GM11168 (cell line): ENCODE data around the gene TPD52L1.
"Not testable (repeated sequence)": the region's sequence is repeated elsewhere in the genome, so short reads cannot be mapped to it uniquely, and the experiment has no call there.

ENCODE experiments used
- in situ Hi-C: fragments of 300-500 bp; cut with MboI; formaldehyde crosslinking; loops from one replicate; pipeline ENCODE4 v1.12.0; 2022; ENCODE audit warnings: low sequenced_read_pairs; ENCODE audit not compliant: unreplicated experiment

The TPD52L1 gene

DNA sequence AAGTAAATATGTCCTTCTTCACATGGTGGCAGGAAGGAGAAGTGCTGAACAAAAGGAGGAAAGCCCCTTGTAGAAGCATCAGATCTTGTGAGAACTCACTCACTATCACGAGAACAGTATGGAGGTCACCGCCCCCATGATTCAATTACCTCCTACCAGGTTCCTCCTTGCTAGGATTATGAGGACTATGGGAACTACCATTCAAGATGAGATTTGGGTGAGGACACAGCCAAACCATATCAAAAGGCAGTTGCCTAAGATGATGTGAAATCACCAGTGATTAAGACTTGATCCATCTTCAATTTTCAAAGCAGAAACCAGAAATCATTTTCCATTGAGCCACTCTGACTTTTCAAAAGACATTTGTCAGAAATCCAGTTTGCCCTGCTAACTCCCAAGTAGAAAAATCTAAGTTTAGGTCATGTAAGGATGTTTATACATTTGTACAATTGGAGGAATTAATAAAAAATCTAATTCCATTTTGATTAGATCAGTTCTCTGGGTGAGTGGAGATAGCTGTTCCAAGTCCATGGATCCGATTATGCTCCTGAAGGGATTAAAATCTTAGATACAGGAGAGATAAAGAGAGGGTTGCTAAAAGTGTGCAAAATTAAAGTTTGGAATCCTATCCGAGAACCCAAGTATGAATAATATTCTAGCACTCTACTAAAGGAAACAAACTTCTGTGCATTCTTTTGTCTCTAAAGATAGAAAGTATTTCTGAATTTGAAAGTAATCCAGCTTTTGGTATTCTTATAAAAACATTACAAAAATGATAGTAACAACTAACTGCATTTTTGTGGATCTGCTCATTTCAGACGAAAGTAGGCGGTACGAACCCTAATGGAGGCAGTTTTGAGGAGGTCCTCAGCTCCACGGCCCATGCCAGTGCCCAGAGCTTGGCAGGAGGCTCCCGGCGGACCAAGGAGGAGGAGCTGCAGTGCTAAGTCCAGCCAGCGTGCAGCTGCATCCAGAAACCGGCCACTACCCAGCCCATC is 108.7 kb downstream of the TPD52L1 start:
- in situ Hi-C loops: no loop called here

DNA sequence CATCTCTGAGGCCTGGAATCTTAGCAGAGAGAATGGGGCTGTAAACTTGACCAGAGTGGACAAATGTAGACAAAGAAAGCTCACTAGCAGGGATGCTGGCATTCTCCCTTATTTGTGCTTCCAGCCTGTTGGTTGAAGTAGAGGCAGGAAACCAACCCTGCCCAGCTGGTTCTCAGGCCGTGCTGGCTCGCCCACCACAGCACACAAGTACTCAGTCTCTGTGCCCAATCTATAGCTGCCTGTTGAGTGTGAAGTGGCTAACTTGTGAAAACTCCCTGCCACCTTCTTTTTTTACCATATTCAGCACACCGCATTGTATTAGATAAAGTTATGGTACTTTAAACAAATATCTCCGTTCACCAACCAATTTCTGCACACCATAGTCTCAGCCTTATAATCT is 110.9 kb downstream of the TPD52L1 start:
- in situ Hi-C loops: no loop called here

- in situ Hi-C loops: no loop called here
Observed at GRCh38 chr6:125267806-125268523, 114.4 kb downstream of the TPD52L1 start.

GRCh38 chr6:125268765-125269164 is 115.2 kb downstream of the TPD52L1 start:
- in situ Hi-C loops: no loop called here

GRCh38 chr6:125269328-125269985 is 115.9 kb downstream of the TPD52L1 start:
- in situ Hi-C loops: no loop called here

DNA sequence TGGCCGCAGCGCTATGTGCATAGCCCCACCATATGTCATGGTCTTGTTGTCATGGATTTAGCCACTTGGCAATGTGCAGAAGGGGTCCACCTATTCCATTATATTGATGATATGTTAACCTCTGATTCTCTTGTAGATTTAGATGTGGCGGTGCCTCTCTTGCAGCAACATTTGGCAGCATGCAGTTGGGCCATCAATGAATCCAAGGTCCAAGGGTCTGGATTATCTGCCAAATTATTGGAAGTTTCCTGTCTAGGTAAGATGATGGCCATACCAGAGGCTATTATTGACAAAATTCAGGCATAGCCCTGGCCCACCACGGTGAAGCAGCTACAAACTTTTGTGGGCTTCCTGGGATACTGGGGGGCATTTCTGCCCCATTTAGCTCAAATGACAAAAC is 116.8 kb downstream of the TPD52L1 start:
- in situ Hi-C loops: no loop called here

GRCh38 chr6:125271486-125272159 is 118.0 kb downstream of the TPD52L1 start:
- in situ Hi-C loops: no loop called here

DNA sequence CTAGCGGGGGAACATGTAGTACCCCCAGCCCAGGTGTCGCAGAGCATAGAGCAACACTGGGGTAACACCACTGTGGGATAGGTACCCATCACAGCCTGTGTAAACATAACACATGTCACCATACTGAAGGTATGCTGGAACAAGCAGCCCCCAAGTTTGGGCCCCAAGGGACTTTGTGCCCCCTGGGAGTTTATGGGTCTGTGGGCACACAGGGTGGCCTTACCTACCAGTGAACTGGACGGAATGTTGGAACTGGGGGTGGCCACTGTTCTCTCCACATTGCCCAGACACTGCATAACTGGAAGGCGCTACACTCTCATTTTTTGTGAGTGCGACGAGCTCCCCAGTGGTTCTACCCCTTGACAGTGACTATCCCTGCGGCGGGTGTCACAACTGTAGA is 119.7 kb downstream of the TPD52L1 start:
- in situ Hi-C loops: no loop called here

DNA sequence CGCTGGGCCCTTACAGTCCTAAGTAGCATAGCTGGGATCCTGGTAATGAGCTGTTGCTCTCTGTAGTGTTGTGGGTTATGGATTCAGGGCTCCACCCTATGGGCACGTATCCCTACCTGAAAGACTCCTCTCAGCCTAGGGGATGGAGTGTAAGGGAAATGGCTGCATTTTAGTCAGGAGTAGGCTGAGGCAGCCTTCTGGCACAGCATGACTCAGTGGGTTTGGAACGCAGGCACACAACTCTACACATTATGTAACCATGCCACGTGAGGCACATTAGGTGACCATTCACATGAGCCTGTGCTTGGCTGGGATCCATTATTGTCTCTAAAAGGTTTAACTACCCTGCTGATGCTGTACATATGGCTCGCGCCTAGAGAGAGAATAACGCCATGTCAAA is 120.4 kb downstream of the TPD52L1 start:
- in situ Hi-C loops: no loop called here

- in situ Hi-C loops: no loop called here
Observed at GRCh38 chr6:125274935-125275334, 121.4 kb downstream of the TPD52L1 start.

DNA sequence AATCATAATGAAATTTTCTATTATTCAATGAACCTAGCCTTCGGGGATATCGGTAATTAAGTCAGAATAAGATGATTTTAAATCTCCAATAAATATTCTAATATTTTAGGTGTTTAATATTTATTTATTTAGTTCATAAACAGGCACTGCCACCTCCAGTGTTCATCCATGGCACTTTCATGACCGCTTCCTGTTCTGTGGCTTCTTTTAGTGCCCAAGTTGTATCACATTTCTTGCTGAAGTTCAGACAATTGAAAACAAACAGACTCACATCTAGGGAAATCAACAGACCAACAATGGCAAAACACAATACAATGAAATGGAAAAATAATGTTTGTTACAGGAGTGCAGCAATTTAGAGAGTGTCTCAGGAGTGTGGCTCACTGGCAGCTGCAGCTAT is 122.2 kb downstream of the TPD52L1 start:
- in situ Hi-C loops: no loop called here

DNA sequence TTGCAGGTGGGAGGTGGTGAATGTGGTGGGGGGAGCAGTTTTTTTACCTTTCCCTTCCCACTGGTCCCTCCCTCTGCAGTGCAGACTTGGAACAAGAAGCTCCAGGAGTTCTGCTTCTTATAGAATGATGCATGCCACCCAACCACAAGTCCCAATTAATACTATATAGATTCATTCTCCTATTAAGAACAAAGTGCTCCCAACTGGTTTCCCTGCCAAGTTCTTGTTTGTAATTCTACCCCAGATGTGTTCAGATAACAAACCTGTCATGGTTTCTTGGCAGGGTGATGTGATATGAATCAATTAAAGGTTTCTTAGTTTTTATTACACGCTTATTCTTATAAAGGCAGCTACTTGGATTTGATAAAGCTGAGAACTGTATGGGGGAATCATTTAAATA is 124.3 kb downstream of the TPD52L1 start:
- in situ Hi-C loops: no loop called here

DNA sequence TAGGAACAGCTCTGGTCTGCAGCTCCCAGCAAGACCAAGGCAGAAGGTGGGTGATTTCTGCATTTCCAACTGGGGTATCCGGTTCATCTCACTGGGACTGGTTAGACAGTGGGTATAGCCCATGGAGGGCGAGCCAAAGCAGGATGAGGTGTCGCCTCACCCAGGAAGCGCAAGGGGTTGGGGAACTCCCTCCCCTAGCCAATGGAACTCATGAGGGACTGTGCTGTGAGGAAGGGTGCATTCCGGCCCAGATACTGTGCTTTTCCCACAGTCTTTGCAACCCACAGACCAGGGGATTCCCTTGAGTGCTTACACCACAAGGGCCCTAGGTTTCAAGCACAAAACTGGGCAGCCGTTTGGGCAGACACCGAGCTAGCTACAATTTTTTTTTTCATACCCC is 126.4 kb downstream of the TPD52L1 start:
- in situ Hi-C loops: no loop called here

DNA sequence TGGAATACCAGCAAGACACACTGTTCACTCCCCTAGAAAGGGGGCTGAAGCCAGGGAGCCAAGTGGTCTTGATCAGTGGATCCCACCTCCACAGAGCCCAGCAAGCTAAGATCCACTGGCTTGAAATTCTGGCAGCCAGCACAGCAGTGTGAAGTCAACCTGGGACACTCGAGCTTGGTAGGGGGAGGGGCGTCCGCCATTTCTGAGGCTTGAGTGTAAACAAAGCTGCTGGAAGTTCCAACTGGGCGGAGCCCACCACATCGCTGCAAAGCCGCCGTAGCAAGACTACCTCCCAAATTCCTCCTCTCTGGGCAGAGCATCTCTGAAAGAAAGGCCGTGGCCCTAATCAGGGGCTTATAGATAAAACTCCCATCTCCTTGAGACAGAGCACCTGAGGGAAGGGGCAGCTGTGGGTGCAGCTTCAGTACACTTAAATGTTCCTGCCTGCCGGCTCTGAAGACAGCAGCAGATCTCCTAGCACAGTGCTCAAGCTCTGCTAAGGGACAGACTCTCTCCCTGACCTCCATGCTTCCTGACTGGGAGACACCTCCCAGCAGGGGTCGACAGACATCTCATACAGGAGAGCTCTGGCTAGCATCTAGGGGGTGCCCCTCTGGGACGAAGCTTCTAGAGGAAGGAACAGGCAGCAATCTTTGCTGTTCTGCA is 126.9 kb downstream of the TPD52L1 start:
- in situ Hi-C loops: not testable (repeated sequence)

GRCh38 chr6:125282470-125282869 is 128.9 kb downstream of the TPD52L1 start:
- in situ Hi-C loops: not testable (repeated sequence)

DNA sequence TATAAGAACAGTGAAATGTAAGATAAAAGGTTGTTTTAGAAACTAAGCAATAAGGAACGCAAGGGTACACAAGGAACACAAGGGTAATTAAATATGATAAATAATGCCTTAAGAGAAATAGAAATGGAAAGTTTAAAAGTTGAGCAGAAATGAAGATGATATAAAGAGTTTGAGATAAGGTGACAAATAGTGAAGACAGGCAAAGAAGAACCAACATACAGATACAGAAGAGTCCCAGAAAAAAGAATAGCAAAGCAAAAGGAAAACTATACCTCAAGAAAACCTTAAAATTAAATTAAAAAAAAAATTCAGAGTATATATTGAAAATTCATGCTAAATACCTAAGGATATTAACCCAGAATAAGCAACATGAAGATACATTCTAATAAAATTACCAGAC is 131.8 kb downstream of the TPD52L1 start:
- in situ Hi-C loops: no loop called here

DNA sequence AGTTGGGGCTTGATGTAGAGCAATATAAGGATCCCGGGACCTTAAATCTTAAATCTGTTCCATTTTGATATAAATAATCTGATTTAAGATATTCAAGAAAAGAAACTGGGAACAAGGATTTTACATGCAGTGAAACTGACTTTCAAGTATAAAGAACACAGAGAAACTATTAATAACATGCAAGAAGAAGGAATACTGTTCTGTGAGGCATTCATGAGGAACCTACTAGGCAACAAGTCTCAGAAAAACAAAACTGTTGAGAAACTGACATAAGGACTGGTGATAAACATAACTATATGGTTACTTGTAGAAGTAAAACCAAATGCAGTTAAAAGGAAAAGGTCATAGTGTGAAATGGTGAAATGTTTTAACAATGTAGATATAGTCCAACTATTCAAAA is 132.4 kb downstream of the TPD52L1 start:
- in situ Hi-C loops: no loop called here

DNA sequence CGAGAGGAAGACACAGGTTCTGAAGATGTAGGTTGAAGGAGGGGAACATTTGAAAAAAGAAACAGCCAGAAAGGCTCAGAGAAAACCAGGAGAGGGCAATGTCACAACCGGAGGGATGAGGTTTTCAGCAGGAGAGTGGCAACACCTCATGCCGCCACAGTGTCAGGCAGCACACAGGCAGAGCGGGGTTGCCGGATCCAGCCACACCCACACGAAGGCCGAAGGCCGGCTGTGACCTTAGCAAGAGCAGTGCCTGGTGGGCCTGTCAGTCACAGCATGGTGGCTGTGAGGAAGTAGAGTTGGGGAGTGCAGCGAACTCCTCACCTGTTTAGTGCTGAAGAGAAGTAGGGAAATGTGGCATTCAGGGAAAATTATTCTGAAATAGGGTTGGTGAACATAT is 134.1 kb downstream of the TPD52L1 start:
- in situ Hi-C loops: no loop called here

DNA sequence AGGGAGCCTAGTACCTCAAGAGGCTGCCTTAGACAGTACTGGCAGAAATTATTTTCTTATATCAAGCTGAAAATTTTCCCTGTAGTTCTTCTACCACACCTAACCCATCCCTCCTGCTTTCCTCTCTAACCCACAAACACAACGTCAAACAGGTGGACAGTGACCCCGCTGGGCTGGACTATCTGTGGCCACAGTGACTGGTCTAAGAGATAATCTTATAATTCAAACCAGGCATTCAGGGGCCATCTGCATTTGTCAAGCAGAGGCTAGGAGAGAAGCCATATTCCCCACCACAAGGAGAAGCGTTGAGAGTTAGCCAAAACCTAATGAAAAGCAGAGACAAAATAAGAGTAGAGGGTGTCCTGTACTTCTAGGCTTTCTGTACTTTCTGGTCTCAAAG is 140.0 kb downstream of the TPD52L1 start:
- in situ Hi-C loops: no loop called here

DNA sequence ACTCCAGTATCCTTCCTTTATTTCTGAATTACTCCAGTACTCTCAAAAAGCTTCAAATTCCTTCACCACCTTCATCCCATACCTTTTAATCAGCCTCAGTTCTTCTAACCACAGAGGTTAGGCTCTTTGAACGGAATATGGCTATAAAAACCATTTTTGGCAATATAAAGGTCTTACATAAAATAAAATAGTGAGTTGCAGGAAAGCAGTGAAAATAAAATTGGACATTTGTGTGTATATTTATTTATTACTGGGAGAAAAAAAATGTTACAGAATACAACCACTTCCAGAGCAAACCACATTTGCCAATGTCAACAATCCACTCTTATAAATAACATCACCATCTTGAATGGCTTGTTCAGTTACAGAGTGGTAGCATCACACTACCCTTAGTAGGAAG is 140.5 kb downstream of the TPD52L1 start:
- in situ Hi-C loops: no loop called here
